WTC11 (cell line): ENCODE results near the gene PIWIL4. TPM values are rescaled to one million over a fixed set of nuclear protein-coding genes. Genes with fewer than 3 reads are reported as not detected.

Experiments
- ATAC-seq: fragments of 200-7000 bp; cut with Tn5 transposase; 2 replicates; pipeline ENCODE4 v1.10.0; 2021; ENCODE audit warnings: mild to moderate bottlenecking, moderate library complexity
- CTCF ChIA-PET: fragments of 300-600 bp; sonication (Branson Sonifier 250); formaldehyde crosslinking; loops from one replicate; lab custom pipeline; 2021; ENCODE audit warnings: antibody characterized with exemption; lab: Charles Lee
- POLR2A ChIA-PET: fragments of 350-600 bp; sonication (Branson Sonifier 250); formaldehyde crosslinking; loops from one replicate; lab custom pipeline; 2021; ENCODE audit warnings: antibody characterized with exemption; lab: Charles Lee
- DNase-seq: peaks from one replicate; pipeline ENCODE4 v3.0.0; 2021; ENCODE audit warnings: low spot score
- H3K27ac Mint-ChIP-seq: 2 replicates; pipeline ENCODE4 v1.8.0; 2021; ENCODE audit warnings: mixed read lengths
- H3K27me3 Mint-ChIP-seq: 2 replicates; pipeline ENCODE4 v1.8.0; 2021; ENCODE audit warnings: low read depth, mild to moderate bottlenecking, moderate library complexity, mixed read lengths
- H3K36me3 Mint-ChIP-seq: 2 replicates; pipeline ENCODE4 v1.8.0; 2021; ENCODE audit warnings: mixed read lengths
- H3K4me1 Mint-ChIP-seq: 2 replicates; pipeline ENCODE4 v1.8.0; 2022; ENCODE audit warnings: mixed read lengths
- H3K4me3 Mint-ChIP-seq: 2 replicates; pipeline ENCODE4 v1.8.0; 2021; ENCODE audit warnings: mild to moderate bottlenecking, moderate library complexity, mixed read lengths
- H3K9me3 Mint-ChIP-seq: 2 replicates; pipeline ENCODE4 v1.8.0; 2021; ENCODE audit warnings: mixed read lengths
- ATF3 ChIP-seq: sonication (generic); formaldehyde crosslinking; conservative IDR thresholded peaks from 2 replicates; pipeline ENCODE4 v1.8.1; 2022; ENCODE audit warnings: mild to moderate bottlenecking, missing genetic modification reagents
- CBFB ChIP-seq: sonication (generic); formaldehyde crosslinking; IDR thresholded peaks from 2 replicates; pipeline ENCODE4 v1.8.1; 2022; ENCODE audit warnings: mild to moderate bottlenecking, low read depth, missing genetic modification reagents
- E2F4 ChIP-seq: sonication (generic); formaldehyde crosslinking; IDR thresholded peaks from 2 replicates; pipeline ENCODE4 v1.8.1; 2022; ENCODE audit warnings: low read depth, mild to moderate bottlenecking, moderate library complexity, missing genetic modification reagents, borderline replicate concordance
- FOXK1 ChIP-seq: sonication (generic); formaldehyde crosslinking; IDR thresholded peaks from 2 replicates; pipeline ENCODE4 v1.8.0; 2022; ENCODE audit warnings: mild to moderate bottlenecking, moderate library complexity, missing genetic modification reagents
- GTF2I ChIP-seq: fragments of 250-450 bp; sonication (Bioruptor Pico); conservative IDR thresholded peaks from 2 replicates; pipeline ENCODE4 v1.4.0; 2021; ENCODE audit warnings: mild to moderate bottlenecking
- NFE2L1 ChIP-seq: sonication (generic); formaldehyde crosslinking; IDR thresholded peaks from 2 replicates; pipeline ENCODE4 v1.8.1; 2023; ENCODE audit warnings: missing genetic modification reagents
- NFYB ChIP-seq: sonication (generic); formaldehyde crosslinking; conservative IDR thresholded peaks from 2 replicates; pipeline ENCODE4 v1.8.0; 2022; ENCODE audit warnings: low read depth, missing genetic modification reagents
- NR1H2 ChIP-seq: sonication (generic); formaldehyde crosslinking; IDR thresholded peaks from 2 replicates; pipeline ENCODE4 v1.9.0; 2021; ENCODE audit warnings: mild to moderate bottlenecking, moderate library complexity, missing genetic modification reagents
- NR2C2 ChIP-seq: sonication (generic); formaldehyde crosslinking; IDR thresholded peaks from 2 replicates; pipeline ENCODE4 v1.8.0; 2022; ENCODE audit warnings: mild to moderate bottlenecking, missing genetic modification reagents
- OVOL2 ChIP-seq: fragments of 250-450 bp; sonication (Bioruptor Pico); IDR thresholded peaks from 2 replicates; pipeline ENCODE4 v1.9.0; 2021; ENCODE audit warnings: mild to moderate bottlenecking, borderline replicate concordance
- SP1 ChIP-seq: sonication (generic); formaldehyde crosslinking; conservative IDR thresholded peaks from 2 replicates; pipeline ENCODE4 v1.8.1; 2022; ENCODE audit warnings: missing genetic modification reagents
- TP53 ChIP-seq: sonication (generic); formaldehyde crosslinking; IDR thresholded peaks from 2 replicates; pipeline ENCODE4 v1.8.1; 2023; ENCODE audit warnings: mild to moderate bottlenecking, missing genetic modification reagents
- USF1 ChIP-seq: sonication (generic); formaldehyde crosslinking; IDR thresholded peaks from 2 replicates; pipeline ENCODE4 v1.8.0; 2022; ENCODE audit warnings: mild to moderate bottlenecking, missing genetic modification reagents
- ZBTB21 ChIP-seq: sonication (generic); formaldehyde crosslinking; IDR thresholded peaks from 2 replicates; pipeline ENCODE4 v1.8.1; 2023; ENCODE audit warnings: mild to moderate bottlenecking, missing genetic modification reagents, borderline replicate concordance
- ZNF219 ChIP-seq: sonication (generic); formaldehyde crosslinking; IDR thresholded peaks from 2 replicates; pipeline ENCODE4 v1.8.0; 2023; ENCODE audit warnings: missing genetic modification reagents, mild to moderate bottlenecking, borderline replicate concordance
- ZNF317 ChIP-seq: sonication (generic); formaldehyde crosslinking; IDR thresholded peaks from 2 replicates; pipeline ENCODE4 v1.8.1; 2023; ENCODE audit warnings: low read depth, mild to moderate bottlenecking, moderate library complexity, missing genetic modification reagents, borderline replicate concordance
- ZNF425 ChIP-seq: fragments of 250-450 bp; sonication (Bioruptor Pico); conservative IDR thresholded peaks from 2 replicates; pipeline ENCODE4 v1.9.0; 2021; ENCODE audit warnings: mild to moderate bottlenecking
- ZNF532 ChIP-seq: fragments of 250-450 bp; sonication (Bioruptor Pico); IDR thresholded peaks from 2 replicates; pipeline ENCODE4 v1.9.0; 2021; ENCODE audit warnings: mild to moderate bottlenecking, borderline replicate concordance
- total RNA-seq: library from RNA; stranded (reverse); gene quantifications from 3 replicates; pipeline ENCODE4 v1.2.3, GENCODE V29; 2021

Gene PIWIL4
- total RNA-seq, 1 experiment from 2014 or later, result 0.33 TPM

GRCh38 chr11:94595076-94595475, 27.9 kb downstream of the PIWIL4 start:
- ATAC-seq, result no peak
- Mint-ChIP-seq H3K27me3 (peaks cover 10% of the 10 kb centered on the region), H3K4me3 (no peak overlapping the region), H3K4me1 (no peaks in the 10 kb centered on the region), H3K27ac (no peak overlapping the region), H3K36me3 (peaks cover 9% of the 10 kb centered on the region), H3K9me3 (peaks cover 11% of the 10 kb centered on the region)
- ChIA-PET POLR2A (no interaction called here), CTCF (no interaction called here)
- DNase-seq, result no peak
- TF ChIP-seq CBFB (CRISPR knock-in tag), result no peak
- TF ChIP-seq ATF3 (CRISPR knock-in tag), result no peak
- no peak for TF ChIP-seq NFE2L1 (CRISPR knock-in tag)
- no peak for TF ChIP-seq ZNF317 (CRISPR knock-in tag)
- TF ChIP-seq E2F4 (CRISPR knock-in tag), result no peak
- no peak for TF ChIP-seq TP53 (CRISPR knock-in tag)
- no peak for TF ChIP-seq FOXK1 (CRISPR knock-in tag)
- TF ChIP-seq ZNF219 (CRISPR knock-in tag), result no peak
- no peak for TF ChIP-seq ZNF425 (CRISPR knock-in tag)
- no peak for TF ChIP-seq OVOL2
- no peak for TF ChIP-seq NR1H2
- no peak for TF ChIP-seq USF1 (CRISPR knock-in tag)

GRCh38 chr11:94597896-94598295, 30.7 kb downstream of the PIWIL4 start:
- no peak for TF ChIP-seq SP1
- no peak for TF ChIP-seq ZNF532 (CRISPR knock-in tag)
- no peak for TF ChIP-seq NR2C2
- TF ChIP-seq GTF2I (CRISPR knock-in tag), result no peak
- no peak for TF ChIP-seq ZBTB21 (CRISPR knock-in tag)
- TF ChIP-seq NFYB (CRISPR knock-in tag), result no peak
- Mint-ChIP-seq H3K36me3 (peaks cover 20% of the 10 kb centered on the region), H3K27ac (no peak overlapping the region), H3K27me3 (peaks cover 6% of the 10 kb centered on the region), H3K9me3 (peaks cover 29% of the 10 kb centered on the region), H3K4me3 (no peak overlapping the region), H3K4me1 (peaks cover 3% of the 10 kb centered on the region)
- ChIA-PET POLR2A (no interaction called here), CTCF (no interaction called here)
- DNase-seq (no peak), ATAC-seq (no peak)
